Breast epithelium (tissue), 3 donors: ENCODE measurements around the gene MRAS.

Experiments used
- CTCF ChIP-seq, 3 donors: fragments of 450-650 bp; IDR thresholded peaks; one replicate each; pipeline ENCODE4 v1.5.1; 2016 to 2017; ENCODE audit warnings: antibody characterized with exemption in 3 of 3, mild to moderate bottlenecking in 3 of 3, moderate library complexity in 3 of 3
- POLR2AphosphoS5 ChIP-seq, 3 donors: sonication (generic); formaldehyde crosslinking; IDR thresholded peaks; one replicate each; pipeline ENCODE4 v1.6.1; 2017; ENCODE audit warnings: antibody characterized with exemption in 3 of 3

GRCh38 chr3:138375447-138375846 is 27.1 kb downstream of the MRAS start:
- no peak for TF ChIP-seq POLR2AphosphoS5 (IDR thresholded peaks at IDR 0.05)
- no peak for TF ChIP-seq CTCF (IDR thresholded peaks at IDR 0.05)
